ENCODE measurements around the gene MMP17. TPM values are rescaled to one million over a fixed set of nuclear protein-coding genes. Genes with fewer than 3 reads are reported as not detected.
A peak's percentile ranks its signal among the peaks of the same experiment; 100 is the strongest.
"Not testable (repeated sequence)": the region's sequence is repeated elsewhere in the genome, so short reads cannot be mapped to it uniquely, and the experiment has no call there.

Gene MMP17
- total RNA-seq, 2 donors from 2014 or later = 0.76 to 1.6 TPM

- DNase-seq; ATAC-seq; intact Hi-C loops (cut with DNase I, micrococcal nuclease): not testable (repeated sequence)
Measured at GRCh38 chr12:131878436-131878835, 50.2 kb downstream of the MMP17 start.

GRCh38 chr12:131882804-131883520, 54.8 kb downstream of the MMP17 start:
- ATAC-seq = no peak
- DNase-seq = no peak
- intact Hi-C loops (cut with DNase I, micrococcal nuclease) = no loop called here

DNA sequence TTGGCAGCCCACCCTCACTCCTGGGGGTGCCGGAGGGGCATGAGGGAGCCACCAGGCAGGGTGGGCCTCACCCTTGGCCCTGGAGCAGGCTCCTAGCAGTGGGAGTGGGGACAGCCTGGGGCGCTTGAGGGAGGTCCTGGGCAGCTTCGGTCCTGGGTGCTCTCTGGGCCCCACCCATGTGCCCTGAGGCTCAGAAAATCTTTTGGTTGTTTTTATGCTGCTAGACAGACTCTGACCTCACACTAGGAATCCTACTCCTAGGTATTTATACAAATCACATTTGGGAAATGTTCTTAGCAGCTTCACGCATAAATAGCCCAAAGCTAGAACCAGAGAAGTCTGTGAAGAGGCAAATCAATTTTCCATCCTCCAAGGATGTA, 55.3 kb downstream of the MMP17 start:
- no peak for ATAC-seq
- intact Hi-C loops (cut with DNase I, micrococcal nuclease) = no loop called here
- no peak for DNase-seq

GRCh38 chr12:131885076-131885475, 56.9 kb downstream of the MMP17 start:
- intact Hi-C loops (cut with DNase I, micrococcal nuclease); DNase-seq; ATAC-seq: not testable (repeated sequence)

DNA sequence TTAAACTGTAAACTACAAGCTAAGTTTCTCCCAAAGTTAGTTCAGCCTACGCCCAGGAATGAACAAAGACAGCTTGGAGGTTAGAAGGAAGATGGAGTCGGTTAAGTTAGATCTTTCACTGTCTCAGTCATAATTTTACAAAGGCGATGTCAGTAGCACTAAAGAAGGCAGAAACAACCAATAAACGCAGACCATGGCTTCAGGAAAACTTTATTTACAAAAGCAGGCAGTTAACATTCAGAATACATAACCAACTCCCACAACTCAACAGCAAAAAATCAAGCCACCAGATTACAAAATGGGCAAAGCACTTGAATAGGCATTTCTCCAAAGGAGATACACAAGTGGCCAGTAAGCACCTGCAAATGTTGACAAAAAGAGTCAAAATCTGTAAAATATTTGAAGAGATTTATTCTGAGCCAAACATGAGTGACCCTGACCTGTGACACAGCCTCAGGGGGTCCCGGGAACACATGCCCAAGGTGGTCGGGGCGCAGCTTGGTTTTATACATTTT, 57.4 kb downstream of the MMP17 start:
- intact Hi-C loops (cut with DNase I, micrococcal nuclease) = no loop called here

DNA sequence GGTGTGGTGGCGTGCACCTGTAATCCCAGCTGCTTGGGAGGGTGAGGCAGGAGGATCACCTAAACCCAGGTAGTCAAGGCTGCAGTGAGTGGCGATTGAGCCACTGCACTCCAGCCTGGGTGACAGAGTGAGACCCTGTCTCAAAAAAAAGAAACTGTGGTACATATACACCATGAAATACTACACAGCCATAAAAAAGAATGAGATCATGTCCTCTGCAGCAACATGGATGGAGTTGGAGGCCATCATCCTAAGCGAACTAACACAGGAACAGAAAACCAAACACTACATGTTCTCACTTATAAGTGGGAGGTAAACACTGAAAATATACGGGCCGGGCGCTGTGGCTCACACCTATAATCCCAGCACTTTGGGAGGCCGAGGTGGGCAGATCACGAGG, 63.5 kb downstream of the MMP17 start:
- intact Hi-C loops (cut with DNase I, micrococcal nuclease); ATAC-seq; DNase-seq: not testable (repeated sequence)

More for the DNA sequence above, 57.4 kb downstream of the MMP17 start:
- no peak for DNase-seq
- no peak for ATAC-seq

- intact Hi-C loops (cut with DNase I, micrococcal nuclease) = no loop called here
- no peak for DNase-seq
- ATAC-seq = no peak
Measured at GRCh38 chr12:131892711-131893604, 64.8 kb downstream of the MMP17 start.

DNA sequence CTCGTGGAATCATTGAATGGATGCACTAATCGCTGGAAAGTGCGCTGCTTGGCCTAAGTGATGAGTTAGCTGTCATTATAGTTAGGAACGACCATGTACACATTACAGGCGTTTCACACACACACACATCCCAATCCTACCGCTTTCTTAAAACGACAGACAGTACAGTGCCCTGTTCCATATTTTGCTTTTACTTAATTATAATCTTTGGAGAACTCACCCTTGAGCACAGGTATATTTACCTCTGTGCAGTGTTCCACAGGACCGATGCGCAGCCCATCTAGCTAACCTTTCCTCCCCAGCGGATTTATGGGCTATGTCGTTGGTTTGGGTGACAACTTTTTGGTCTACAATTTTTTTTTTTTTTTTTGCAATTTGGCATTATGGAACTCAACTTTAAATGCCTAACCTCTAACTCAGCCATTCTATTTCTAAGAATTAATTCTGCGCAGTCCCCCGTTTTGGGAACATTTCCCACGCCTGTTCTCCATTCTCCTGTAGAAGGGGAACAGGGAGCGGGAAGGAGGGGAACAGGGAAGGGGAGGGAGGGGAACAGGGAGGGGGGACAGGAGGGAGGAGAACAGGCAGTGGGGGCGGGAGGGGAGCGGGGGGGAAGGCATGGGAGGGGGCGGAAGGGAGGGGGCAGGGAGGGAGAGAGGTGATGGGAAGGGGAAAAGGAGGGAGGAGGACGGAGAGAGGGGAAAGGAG, 65.6 kb downstream of the MMP17 start:
- intact Hi-C loops (cut with DNase I, micrococcal nuclease) = no loop called here
- DNase-seq (no peak), ATAC-seq (no peak)

DNA sequence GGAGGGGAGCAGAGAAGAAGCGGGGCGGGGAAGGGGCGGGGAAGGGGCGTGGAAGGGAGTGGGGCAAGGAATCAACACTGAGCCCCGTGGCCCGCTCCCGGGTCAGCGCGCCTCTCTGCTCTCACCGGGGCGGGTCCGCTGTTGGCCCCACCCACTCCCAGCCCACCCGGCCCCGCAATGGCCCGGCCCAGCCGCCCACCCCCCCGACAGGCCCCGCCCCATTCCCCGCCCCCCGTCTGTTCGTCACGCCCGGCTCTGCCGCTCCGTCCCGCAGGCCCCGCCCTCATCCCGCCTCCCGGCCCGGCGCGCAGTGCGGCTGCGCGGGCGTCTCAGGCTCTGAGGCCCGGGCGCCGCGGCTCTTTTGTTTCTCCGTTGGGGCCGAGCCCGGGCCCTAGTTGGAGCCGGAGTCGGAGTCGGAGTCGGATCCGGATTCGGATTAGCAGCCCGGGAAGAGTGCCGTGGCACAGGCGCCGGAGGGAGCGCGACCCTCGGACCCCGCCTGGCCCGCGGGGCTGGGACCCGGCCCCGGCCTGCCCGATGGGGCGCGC, 66.2 kb downstream of the MMP17 start, which contains the start of gene ULK1:
ULK1 (plus strand) TSS at position 310 of the 548 bp plus-strand sequence. CDS start 380 bp downstream, outside the sequence.
- peak; percentile 79 for ATAC-seq
- peak; percentile 88 to 94 for DNase-seq
- intact Hi-C loops (cut with DNase I, micrococcal nuclease) = no loop called here

DNA sequence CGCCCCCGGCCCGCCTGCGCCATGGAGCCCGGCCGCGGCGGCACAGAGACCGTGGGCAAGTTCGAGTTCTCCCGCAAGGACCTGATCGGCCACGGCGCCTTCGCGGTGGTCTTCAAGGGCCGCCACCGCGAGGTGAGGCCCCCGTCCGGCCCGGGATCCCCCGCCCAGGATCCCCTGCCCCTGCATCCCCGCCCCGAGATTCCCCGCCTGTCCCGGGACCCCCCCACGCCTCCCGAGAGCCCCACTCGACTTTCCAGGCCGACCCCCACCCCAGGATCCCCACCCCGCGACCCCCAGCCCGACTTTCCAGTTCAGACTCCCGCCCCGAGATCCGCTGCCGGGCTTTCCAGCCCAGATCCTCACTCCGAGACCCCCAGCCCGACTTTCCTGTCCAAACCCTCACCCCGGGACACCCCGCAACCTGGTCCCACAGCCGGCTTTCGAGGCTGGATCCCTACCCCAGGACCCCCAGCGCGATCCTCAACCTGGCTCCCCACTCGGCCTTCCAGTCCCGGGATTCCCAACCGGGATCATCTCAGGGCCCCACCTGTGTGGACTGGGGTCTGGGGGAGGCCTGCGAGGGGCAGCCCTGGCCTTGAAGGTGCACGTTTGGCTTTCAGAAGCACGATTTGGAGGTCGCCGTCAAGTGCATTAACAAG, 66.9 kb downstream of the MMP17 start:
- DNase-seq = peak in 1 of 2 donors; percentile 42
- intact Hi-C loops (cut with DNase I, micrococcal nuclease) = no loop called here
- ATAC-seq = no peak

DNA sequence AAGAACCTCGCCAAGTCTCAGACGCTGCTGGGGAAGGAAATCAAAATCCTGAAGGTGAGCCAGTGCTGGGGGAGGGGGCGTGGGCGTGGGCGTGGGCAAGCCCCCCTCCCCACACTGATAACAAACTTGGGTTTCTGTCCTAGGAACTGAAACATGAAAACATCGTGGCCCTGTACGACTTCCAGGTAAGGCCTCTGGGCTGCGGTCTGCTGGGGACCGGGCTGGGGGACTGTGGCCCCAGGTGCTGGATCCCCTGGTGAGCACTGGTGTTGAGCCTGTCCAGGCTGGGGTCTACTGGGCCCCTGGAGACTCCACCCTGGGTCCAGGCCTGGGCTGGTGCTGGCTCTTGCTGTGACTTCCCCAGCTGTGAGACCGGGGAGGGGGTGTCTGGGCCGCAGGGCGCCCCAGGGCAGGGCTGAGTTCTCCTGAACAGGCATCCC, 67.5 kb downstream of the MMP17 start:
- intact Hi-C loops (cut with DNase I, micrococcal nuclease) = no loop called here
- ATAC-seq = no peak
- no peak for DNase-seq

GRCh38 chr12:131896080-131896810, 68.1 kb downstream of the MMP17 start:
- peak; percentile 94 to 95 for DNase-seq
- intact Hi-C loops (cut with DNase I, micrococcal nuclease) = no loop called here
- peak; percentile 88 for ATAC-seq

DNA sequence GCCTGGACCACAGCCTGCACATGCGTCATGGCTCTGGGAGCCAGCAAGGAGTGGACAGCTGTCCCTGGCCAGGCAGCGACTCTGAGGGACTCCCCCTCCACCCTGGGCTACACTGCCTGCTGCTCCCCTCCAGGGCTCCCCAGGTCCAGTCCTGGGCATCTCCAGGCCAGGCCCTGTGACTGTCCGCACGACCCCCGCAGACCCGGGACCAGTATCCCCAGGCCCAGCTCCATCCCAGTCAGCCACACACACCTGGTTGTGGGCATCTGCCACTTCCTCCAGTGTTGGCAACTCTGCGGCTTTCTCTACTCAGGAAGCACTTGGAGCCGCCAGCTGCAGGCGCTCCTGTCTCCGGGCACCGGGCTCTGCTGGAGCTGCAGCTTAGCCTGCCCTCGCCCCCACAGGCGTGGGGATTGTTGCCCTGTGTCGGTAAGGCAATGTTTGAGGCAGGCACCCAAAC, 68.6 kb downstream of the MMP17 start:
- DNase-seq = no peak
- ATAC-seq = no peak
- intact Hi-C loops (cut with DNase I, micrococcal nuclease) = no loop called here

DNA sequence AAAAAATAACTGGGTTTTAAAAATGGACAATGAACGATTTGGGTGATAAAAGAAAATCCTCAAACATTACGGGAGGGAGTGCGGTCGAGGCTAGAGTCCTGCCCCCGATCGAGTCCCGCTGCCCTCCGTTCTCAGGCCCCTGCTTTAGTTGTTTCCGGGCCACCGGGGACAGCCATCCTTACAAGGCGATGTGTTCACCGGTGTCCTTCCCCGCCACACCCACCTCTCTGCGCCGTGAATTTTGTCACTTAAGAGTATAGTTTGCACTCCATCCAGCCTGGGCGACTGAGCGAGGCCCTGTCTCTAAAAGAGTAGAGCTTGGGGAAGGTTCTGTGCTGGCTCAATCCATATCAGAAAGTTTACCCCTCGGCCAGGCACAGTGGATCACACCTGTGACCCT, 69.1 kb downstream of the MMP17 start:
- intact Hi-C loops (cut with DNase I, micrococcal nuclease) = no loop called here
- DNase-seq (no peak), ATAC-seq (no peak)

- DNase-seq = no peak
- intact Hi-C loops (cut with DNase I, micrococcal nuclease) = no loop called here
- no peak for ATAC-seq
Measured at GRCh38 chr12:131897875-131898274, 69.7 kb downstream of the MMP17 start.

- ATAC-seq (no peak), DNase-seq (no peak)
- intact Hi-C loops (cut with DNase I, micrococcal nuclease) = no loop called here
Measured at GRCh38 chr12:131900397-131900796, 72.2 kb downstream of the MMP17 start.
